Cardiac fibroblast (primary cell): ENCODE measurements around the gene TMTC2.

Experiments used
- DNase-seq, 2 donors: peaks; one replicate each; pipeline versions ENCODE4 v3.0.0 to v3.0.0-alpha.2; 2010; ENCODE audit warnings: low read depth in 2 of 2
- H3K4me3 ChIP-seq, 2 donors: replicated peaks in 1 of 2; 1 replicate in 1 of 2; 2 replicates in 1 of 2; pipeline ENCODE4 v1.5.1; 2011; ENCODE audit warnings: low read depth in 2 of 2, low read length in 2 of 2, mild to moderate bottlenecking in 2 of 2, moderate library complexity in 1 of 2
- TF ChIP-seq, protein P1 (sequence below): IDR thresholded peaks from one replicate; pipeline ENCODE4 v1.5.1; 2011; ENCODE audit warnings: low read depth, mild to moderate bottlenecking, low read length, inconsistent platforms

The TMTC2 gene

DNA sequence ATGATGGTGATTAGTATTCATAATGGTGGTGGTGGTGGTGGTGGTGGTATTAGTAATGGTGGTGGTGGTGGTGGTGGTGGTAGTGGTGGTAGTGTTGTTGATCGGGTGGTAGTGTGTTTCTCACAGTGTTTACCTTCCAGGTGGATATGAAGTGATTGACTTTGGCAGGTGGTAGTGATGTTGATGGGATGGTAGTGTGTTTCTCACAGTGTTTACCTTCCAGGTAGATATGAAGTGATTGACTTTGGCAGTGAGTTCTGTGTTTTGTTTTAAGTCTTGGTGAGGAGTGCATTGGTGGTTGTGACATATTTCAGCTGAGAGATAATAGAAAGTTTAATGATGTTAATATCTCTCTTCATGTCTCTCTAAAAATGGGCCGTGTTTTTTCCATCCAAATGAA lies 189.4 kb downstream of the TMTC2 start:
- H3K4me3 ChIP-seq, result no peak overlapping the region
- TF ChIP-seq, protein P1, sequence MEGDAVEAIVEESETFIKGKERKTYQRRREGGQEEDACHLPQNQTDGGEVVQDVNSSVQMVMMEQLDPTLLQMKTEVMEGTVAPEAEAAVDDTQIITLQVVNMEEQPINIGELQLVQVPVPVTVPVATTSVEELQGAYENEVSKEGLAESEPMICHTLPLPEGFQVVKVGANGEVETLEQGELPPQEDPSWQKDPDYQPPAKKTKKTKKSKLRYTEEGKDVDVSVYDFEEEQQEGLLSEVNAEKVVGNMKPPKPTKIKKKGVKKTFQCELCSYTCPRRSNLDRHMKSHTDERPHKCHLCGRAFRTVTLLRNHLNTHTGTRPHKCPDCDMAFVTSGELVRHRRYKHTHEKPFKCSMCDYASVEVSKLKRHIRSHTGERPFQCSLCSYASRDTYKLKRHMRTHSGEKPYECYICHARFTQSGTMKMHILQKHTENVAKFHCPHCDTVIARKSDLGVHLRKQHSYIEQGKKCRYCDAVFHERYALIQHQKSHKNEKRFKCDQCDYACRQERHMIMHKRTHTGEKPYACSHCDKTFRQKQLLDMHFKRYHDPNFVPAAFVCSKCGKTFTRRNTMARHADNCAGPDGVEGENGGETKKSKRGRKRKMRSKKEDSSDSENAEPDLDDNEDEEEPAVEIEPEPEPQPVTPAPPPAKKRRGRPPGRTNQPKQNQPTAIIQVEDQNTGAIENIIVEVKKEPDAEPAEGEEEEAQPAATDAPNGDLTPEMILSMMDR, result no peak
- DNase-seq, result no peak

DNA sequence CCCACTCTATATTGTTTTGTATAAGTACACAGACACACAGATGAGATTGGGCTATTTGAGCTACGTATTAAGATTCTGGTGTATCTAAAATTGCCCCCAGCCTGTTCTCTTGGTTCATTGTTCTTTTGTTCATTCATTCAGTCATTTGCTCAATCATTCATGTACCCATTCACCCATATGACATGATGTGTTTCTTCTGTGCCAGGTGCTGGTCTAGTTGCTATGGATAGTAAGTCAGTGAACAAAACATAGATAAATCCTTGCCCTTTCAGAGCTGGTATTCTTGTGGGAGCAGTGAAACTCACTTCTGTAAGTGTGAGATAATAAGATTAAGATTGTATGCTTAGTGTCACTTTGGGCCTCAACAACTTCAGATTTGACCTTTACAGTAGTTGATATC lies 191.3 kb downstream of the TMTC2 start:
- TF ChIP-seq, protein P1, result no peak
- H3K4me3 ChIP-seq, result no peak overlapping the region
- DNase-seq, result no peak

DNA sequence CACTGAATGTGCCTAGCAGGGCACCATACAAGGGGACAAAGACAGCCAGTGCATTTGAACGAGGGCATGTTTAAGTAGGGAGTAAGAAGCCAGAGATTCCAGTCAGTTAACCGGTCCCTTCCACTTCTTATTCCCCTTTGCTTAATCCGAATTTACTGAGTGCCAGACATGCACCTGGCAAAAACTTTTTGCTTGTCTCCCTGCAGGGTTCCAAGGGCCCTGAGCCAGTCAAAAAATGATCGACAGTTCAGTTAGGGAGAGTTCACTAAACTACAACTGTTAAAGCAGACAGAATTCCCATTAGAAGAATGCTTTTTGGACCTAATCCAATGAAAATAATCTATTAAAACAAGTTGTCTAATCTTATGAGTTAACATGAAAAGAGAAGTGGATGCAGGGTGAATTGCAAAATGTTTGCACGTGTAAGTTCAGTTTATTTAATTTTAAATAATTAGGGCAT lies 193.8 kb downstream of the TMTC2 start:
- DNase-seq, result no peak
- no peak overlapping the region for H3K4me3 ChIP-seq
- TF ChIP-seq, protein P1, result no peak

DNA sequence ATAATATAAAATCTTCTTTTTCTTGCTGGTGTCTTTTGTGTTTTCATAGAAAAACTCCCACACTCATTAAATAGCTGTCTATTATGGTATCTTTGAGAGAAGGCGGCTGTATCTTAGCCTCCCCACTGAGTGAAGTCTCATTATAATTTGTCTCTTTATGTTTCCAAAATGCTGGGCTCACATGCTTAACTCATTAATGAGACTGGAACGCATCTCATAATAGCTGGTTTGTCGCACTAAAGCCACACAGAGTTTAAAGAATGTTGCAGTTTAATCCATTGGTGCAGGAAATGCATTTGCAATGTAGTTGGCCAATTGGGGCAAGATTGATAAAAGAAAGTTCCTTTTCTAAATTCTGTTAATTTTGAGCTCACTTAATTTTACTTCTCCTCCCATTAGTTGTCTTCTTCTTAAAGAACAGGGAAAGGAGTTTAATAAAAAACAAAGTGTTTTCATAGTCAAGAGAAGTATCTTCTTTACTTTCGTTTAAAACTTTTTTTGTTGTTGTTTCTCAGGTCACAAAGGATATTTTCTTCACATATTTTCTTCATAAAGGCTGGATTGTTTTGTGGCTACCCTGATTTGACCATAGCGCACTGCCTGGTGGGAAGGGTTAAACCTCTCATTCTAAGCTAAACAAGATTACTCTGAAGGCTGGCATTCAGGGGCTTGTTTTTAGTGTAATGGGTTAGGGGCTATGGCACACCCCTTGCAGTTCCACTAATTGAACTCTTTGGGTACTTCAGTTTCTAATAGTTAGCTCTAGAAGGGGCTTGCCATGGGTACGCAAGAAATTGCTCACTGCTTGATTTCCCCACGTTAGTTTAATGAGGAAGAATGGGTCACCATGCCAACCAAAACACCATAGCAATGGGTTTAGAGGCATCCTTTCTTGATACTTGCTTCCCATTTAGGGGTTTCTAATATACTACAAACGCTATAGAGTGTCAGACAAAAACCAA lies 197.0 kb downstream of the TMTC2 start:
- DNase-seq, result no peak
- H3K4me3 ChIP-seq, result no peak overlapping the region
- TF ChIP-seq, protein P1, result no peak

DNA sequence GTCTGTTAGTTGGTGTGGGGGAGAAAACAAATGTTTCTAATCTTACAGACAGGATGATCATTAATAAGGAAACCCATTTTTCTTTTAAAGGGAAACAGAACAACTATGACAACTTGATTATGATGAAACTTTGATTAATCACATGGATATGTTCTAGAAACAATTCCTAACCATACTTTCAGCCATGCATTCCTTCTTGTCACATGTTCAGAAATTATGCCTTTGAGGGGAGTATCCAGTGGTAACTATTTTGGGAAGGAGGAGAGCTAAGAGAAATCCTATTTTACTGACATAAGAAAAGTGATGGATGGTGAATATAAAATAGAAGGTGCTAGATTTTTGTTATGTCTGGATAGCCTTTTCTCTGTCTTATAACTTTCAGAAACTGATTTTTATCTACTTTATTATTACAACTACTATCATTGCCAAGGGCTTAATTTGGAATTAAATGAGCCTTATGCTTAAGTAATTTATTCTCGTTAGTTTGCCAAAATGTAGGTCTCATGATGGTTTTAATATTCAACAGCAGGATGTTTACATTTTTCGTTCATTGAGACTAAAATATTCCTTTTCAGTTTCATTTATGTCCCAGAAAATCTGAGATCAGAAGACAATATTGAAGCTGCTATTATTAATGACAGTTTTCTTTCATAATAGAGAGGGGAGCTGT lies 200.1 kb downstream of the TMTC2 start:
- TF ChIP-seq, protein P1, result no peak
- no peak overlapping the region for H3K4me3 ChIP-seq
- DNase-seq, result peak in 1 of 2 donors; percentile 5

DNA sequence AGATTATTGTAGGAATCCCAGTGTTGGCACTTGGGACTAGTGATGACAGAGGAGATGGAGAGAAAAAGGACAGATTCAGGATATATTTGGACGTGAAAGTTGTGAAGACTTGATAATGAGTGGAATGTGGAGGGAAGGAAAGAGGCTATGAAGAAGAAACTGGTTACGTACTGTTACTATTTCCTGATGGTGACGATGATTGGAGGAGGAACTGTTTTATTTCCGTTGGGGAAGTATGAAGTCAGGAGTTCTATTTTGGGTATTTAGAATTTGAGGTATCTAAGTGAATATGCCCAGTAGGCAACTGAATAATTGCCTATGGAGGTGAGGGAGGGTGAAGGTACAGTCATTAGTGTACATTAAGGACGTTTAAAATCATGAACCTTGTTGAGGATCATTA lies 207.2 kb downstream of the TMTC2 start:
- TF ChIP-seq, protein P1, result no peak
- H3K4me3 ChIP-seq, result no peak overlapping the region
- no peak for DNase-seq
